GM18867 (cell line): ENCODE data around the gene PDGFA.

Source experiments
- ATAC-seq: cut with Tn5 transposase; IDR thresholded peaks from one replicate; pipeline ENCODE4 v1.9.1; 2021; ENCODE audit warnings: mild to moderate bottlenecking, moderate library complexity; ENCODE audit not compliant: unreplicated experiment

PDGFA gene

DNA sequence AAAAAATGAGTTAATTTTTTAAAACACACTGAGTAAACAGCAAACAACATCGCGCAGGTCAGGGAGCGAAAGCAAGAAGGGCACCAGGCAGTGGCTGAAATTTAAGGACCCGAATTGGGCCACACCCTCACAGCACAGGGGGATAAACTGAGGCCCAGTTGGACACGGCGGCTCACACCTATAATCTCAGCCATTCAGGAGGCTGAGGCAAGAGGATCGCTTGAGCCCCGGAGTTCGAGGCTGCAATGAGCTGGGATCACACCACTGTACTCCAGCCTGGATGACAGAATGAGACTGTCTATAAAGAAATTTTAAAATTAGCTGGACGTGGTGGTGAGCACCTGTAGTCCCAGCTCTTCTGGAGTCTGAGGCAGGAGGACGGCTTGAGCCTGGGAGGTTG, 69.6 kb downstream of the PDGFA start:
- ATAC-seq = no peak

DNA sequence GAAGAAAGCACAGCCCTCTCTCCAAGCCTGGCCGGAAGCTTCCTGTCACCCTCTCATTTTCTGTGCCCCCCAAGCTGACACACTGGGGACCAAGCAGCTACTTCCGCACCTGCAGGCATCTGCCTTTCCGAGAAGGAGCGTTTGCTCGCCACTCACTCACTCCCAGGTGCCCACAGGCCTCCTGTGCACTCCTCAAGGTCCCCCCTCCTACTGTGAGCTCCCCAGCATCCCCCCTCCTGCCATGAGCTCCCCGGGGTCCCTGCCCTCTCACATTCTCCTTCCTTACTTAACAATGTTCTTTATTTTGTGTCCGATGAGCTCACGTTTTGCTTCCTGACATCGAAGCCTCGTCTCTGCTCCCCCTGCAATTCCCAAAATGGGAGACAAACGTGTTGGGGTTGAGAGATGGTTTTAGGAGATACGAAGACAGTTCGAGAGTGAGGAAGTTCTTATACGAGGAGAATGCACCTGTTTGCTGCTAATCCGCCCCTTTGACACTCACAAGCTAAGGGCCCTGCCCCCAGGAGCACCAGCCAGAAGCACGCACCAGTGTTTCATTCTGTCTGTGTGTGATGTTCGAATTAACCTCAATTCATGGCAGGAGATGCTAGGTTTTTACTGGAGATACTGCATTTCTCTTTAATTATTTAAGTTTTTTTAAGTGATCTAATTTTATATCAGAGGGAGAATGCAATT, 70.2 kb downstream of the PDGFA start:
- ATAC-seq = no peak

- ATAC-seq = no peak
Measured at GRCh38 chr7:447523-447922, 72.1 kb downstream of the PDGFA start.
